ENCODE measurements around the gene LCP2. TPM values are rescaled to one million over a fixed set of nuclear protein-coding genes. Genes with fewer than 3 reads are reported as not detected.

LCP2 gene
- polyA plus RNA-seq, 3 donors = 52.0 to 177 (median 89.5) TPM

- Histone ChIP-seq H2AFZ (ENCODE audit: insufficient read depth, low read depth, low read length, poor library complexity, severe bottlenecking) (no peak overlapping the region), H3K79me2 (ENCODE audit: insufficient read depth, low read length) (no peaks in the 10 kb centered on the region), H3K4me3 (replicated peaks in 1 of 3; ENCODE audit: low read depth in 2 of 3, low read length in 3 of 3) (no peak overlapping the region), H3K9ac (ENCODE audit: insufficient read depth, low read length, poor library complexity, severe bottlenecking) (no peak overlapping the region), H3K9me3 (replicated peaks in 1 of 2; ENCODE audit: control insufficient read depth in 1 of 2, insufficient read depth in 1 of 2, low read length in 2 of 2) (no peaks in the 10 kb centered on the region), H3K4me2 (replicated peaks; ENCODE audit: extremely low read depth, low read length, poor library complexity, severe bottlenecking) (no peak overlapping the region), H3K27me3 (ENCODE audit: control insufficient read depth in 2 of 2, insufficient read depth in 2 of 2, low read length in 2 of 2) (no peaks in the 10 kb centered on the region), H4K20me1 (ENCODE audit: insufficient read depth, low read length) (no peaks in the 10 kb centered on the region), H3K36me3 (replicated peaks in 1 of 2; ENCODE audit: control insufficient read depth in 1 of 2, insufficient read depth in 2 of 2, low read length in 2 of 2) (no peaks in the 10 kb centered on the region), H3K4me1 (ENCODE audit: control insufficient read depth in 1 of 2, insufficient read depth in 2 of 2, low read length in 2 of 2) (no peaks in the 10 kb centered on the region), H3K27ac (ENCODE audit: low read depth in 1 of 2, low read length in 2 of 2) (no peak overlapping the region)
- no peaks in the 10 kb centered on the region for H3K9me3 Mint-ChIP-seq
- no peak overlapping the region for H3K27ac Mint-ChIP-seq
- TF ChIP-seq CTCF (IDR thresholded peaks at IDR 0.05) = no peak
- intact Hi-C loops (cut with micrococcal nuclease) = no loop called here
- DNase-seq = no peak
- H3K4me3 Mint-ChIP-seq = no peak overlapping the region
- H3K36me3 Mint-ChIP-seq = no peaks in the 10 kb centered on the region
- H3K4me1 Mint-ChIP-seq = no peaks in the 10 kb centered on the region
- 60% methylated on average over 1 of the region's 2 CpGs for WGBS (ENCODE audit: insufficient coverage)
- H3K27me3 Mint-ChIP-seq (ENCODE audit: low read depth in 3 of 3) = peaks cover 3 to 8% (median 7%) of the 10 kb centered on the region in 3 donors
These were observed 95.5 kb downstream of the LCP2 start for GRCh38 chr5:170202117-170202516.

- no peak for TF ChIP-seq CTCF (IDR thresholded peaks at IDR 0.05)
- intact Hi-C loops (cut with micrococcal nuclease) = no loop called here
- no peaks in the 10 kb centered on the region for H3K9me3 ChIP-seq (replicated peaks in 1 of 2; ENCODE audit: control insufficient read depth in 1 of 2, insufficient read depth in 1 of 2, low read length in 2 of 2)
- H3K27ac ChIP-seq (ENCODE audit: low read depth in 1 of 2, low read length in 2 of 2) = no peak overlapping the region
- no peak overlapping the region for H3K4me3 ChIP-seq (replicated peaks in 1 of 3; ENCODE audit: low read depth in 2 of 3, low read length in 3 of 3)
- no peaks in the 10 kb centered on the region for H3K79me2 ChIP-seq (ENCODE audit: insufficient read depth, low read length)
- Mint-ChIP-seq H3K9me3 (no peaks in the 10 kb centered on the region), H3K36me3 (no peaks in the 10 kb centered on the region), H3K4me3 (no peak overlapping the region), H3K27me3 (ENCODE audit: low read depth in 3 of 3) (peaks cover 4 to 8% (median 7%) of the 10 kb centered on the region in 3 donors), H3K27ac (no peak overlapping the region), H3K4me1 (no peaks in the 10 kb centered on the region)
- no peak overlapping the region for H3K4me2 ChIP-seq (replicated peaks; ENCODE audit: extremely low read depth, low read length, poor library complexity, severe bottlenecking)
- H3K27me3 ChIP-seq (ENCODE audit: control insufficient read depth in 2 of 2, insufficient read depth in 2 of 2, low read length in 2 of 2) = no peaks in the 10 kb centered on the region
- DNase-seq = no peak
- H2AFZ ChIP-seq (ENCODE audit: insufficient read depth, low read depth, low read length, poor library complexity, severe bottlenecking) = no peak overlapping the region
- no peak overlapping the region for H3K9ac ChIP-seq (ENCODE audit: insufficient read depth, low read length, poor library complexity, severe bottlenecking)
- WGBS (ENCODE audit: insufficient coverage) = 50% methylated on average over 1 of the region's 2 CpGs
- H4K20me1 ChIP-seq (ENCODE audit: insufficient read depth, low read length) = no peaks in the 10 kb centered on the region
- no peaks in the 10 kb centered on the region for H3K4me1 ChIP-seq (ENCODE audit: control insufficient read depth in 1 of 2, insufficient read depth in 2 of 2, low read length in 2 of 2)
- no peaks in the 10 kb centered on the region for H3K36me3 ChIP-seq (replicated peaks in 1 of 2; ENCODE audit: control insufficient read depth in 1 of 2, insufficient read depth in 2 of 2, low read length in 2 of 2)
These were observed 96.3 kb downstream of the LCP2 start for GRCh38 chr5:170201311-170201710.
